OCI-LY1 (cell line): ENCODE measurements around the gene BMERB1.

Experiments used
- H2AFZ ChIP-seq: fragments of 200-600 bp; sonication (generic), shearing (Covaris generic); 2 replicates; pipeline ENCODE4 v1.6.0; 2014; ENCODE audit warnings: antibody characterized with exemption, mild to moderate bottlenecking, low read length
- H3F3A ChIP-seq: fragments of 200-600 bp; sonication (generic), shearing (Covaris generic); 2 replicates; pipeline ENCODE4 v1.6.0; 2014; ENCODE audit warnings: mild to moderate bottlenecking, antibody characterized with exemption, low read length, moderate library complexity; ENCODE audit not compliant: insufficient read depth
- H3K27ac ChIP-seq: fragments of 200-600 bp; sonication (generic); 2 replicates; pipeline ENCODE4 v1.5.1; 2014; ENCODE audit warnings: low read length, mixed run types, mild to moderate bottlenecking, low read depth; ENCODE audit not compliant: poor library complexity, severe bottlenecking
- H3K27me3 ChIP-seq: fragments of 200-600 bp; sonication (generic); 2 replicates; pipeline ENCODE4 v1.6.0; 2014; ENCODE audit warnings: antibody characterized with exemption, mild to moderate bottlenecking, low read length, moderate library complexity; ENCODE audit not compliant: insufficient read depth
- H3K36me3 ChIP-seq: fragments of 200-600 bp; sonication (generic); 2 replicates; pipeline ENCODE4 v1.6.1; 2014; ENCODE audit warnings: mild to moderate bottlenecking, antibody characterized with exemption, low read length, moderate library complexity, mixed read lengths; ENCODE audit not compliant: insufficient read depth
- H3K4me1 ChIP-seq: fragments of 200-600 bp; sonication (generic); 2 replicates; pipeline ENCODE4 v1.5.1; 2014; ENCODE audit warnings: mild to moderate bottlenecking, low read length, moderate library complexity; ENCODE audit not compliant: insufficient read depth, severe bottlenecking
- H3K4me2 ChIP-seq: fragments of 200-600 bp; sonication (generic), shearing (Covaris generic); 2 replicates; pipeline ENCODE4 v1.6.1; 2014; ENCODE audit warnings: low read length
- H3K4me3 ChIP-seq: fragments of 200-600 bp; sonication (generic); 2 replicates; pipeline ENCODE4 v1.5.1; 2014; ENCODE audit warnings: low read length, low read depth, mild to moderate bottlenecking, mixed read lengths; ENCODE audit not compliant: poor library complexity, severe bottlenecking
- H3K79me2 ChIP-seq: fragments of 200-600 bp; shearing (Covaris generic); 2 replicates; pipeline ENCODE4 v1.6.1; 2016; ENCODE audit warnings: mixed run types, low read length, mixed read lengths; ENCODE audit not compliant: insufficient read depth
- H3K9ac ChIP-seq: fragments of 200-600 bp; sonication (generic), shearing (Covaris generic); 2 replicates; pipeline ENCODE4 v1.6.1; 2014; ENCODE audit warnings: mild to moderate bottlenecking, low read length, mixed read lengths
- H3K9me2 ChIP-seq: fragments of 200-600 bp; sonication (generic), shearing (Covaris generic); 2 replicates; pipeline ENCODE4 v1.6.1; 2014; ENCODE audit warnings: low read depth, mild to moderate bottlenecking, low read length, mixed read lengths
- H3K9me3 ChIP-seq: fragments of 200-600 bp; shearing (Covaris generic); 2 replicates; pipeline ENCODE4 v1.6.1; 2014; ENCODE audit warnings: low read length, mixed read lengths
- H4K20me1 ChIP-seq: fragments of 200-600 bp; sonication (generic), shearing (Covaris generic); 2 replicates; pipeline ENCODE4 v1.6.0; 2016; ENCODE audit warnings: mild to moderate bottlenecking, low read length; ENCODE audit not compliant: insufficient read depth
- EZH2 ChIP-seq: fragments of 200-600 bp; sonication (generic), shearing (Covaris generic); IDR thresholded peaks from 2 replicates; pipeline ENCODE4 v1.8.0; 2017; ENCODE audit warnings: borderline replicate concordance, mixed run types, mild to moderate bottlenecking, antibody characterized with exemption, low read length, moderate library complexity, mixed read lengths
- TF ChIP-seq, protein P1 (sequence below): fragments of 200-600 bp; sonication (generic), shearing (Covaris generic); IDR thresholded peaks from 2 replicates; pipeline ENCODE4 v1.5.1; 2017; ENCODE audit warnings: mild to moderate bottlenecking, antibody characterized with exemption, low read length, moderate library complexity, mixed read lengths

The BMERB1 gene

GRCh38 chr16:15575293-15576049 is 141.1 kb downstream of the BMERB1 start:
- Histone ChIP-seq H3K4me3 (no peak overlapping the region), H3K27me3 (peaks cover 5% of the 10 kb centered on the region), H3K36me3 (no peaks in the 10 kb centered on the region; the same call in 1 of the 2 replicates), H3K4me2 (no peak overlapping the region), H3F3A (no peaks in the 10 kb centered on the region), H3K9me3 (no peaks in the 10 kb centered on the region), H3K9me2 (no peaks in the 10 kb centered on the region), H2AFZ (no peak overlapping the region), H3K9ac (no peak overlapping the region), H4K20me1 (no peaks in the 10 kb centered on the region), H3K79me2 (no peaks in the 10 kb centered on the region), H3K27ac (no peak overlapping the region), H3K4me1 (no peaks in the 10 kb centered on the region)
- no peak for TF ChIP-seq EZH2

GRCh38 chr16:15576960-15577958 is 142.9 kb downstream of the BMERB1 start:
- no peak overlapping the region for H3K27ac ChIP-seq
- TF ChIP-seq, protein P1, sequence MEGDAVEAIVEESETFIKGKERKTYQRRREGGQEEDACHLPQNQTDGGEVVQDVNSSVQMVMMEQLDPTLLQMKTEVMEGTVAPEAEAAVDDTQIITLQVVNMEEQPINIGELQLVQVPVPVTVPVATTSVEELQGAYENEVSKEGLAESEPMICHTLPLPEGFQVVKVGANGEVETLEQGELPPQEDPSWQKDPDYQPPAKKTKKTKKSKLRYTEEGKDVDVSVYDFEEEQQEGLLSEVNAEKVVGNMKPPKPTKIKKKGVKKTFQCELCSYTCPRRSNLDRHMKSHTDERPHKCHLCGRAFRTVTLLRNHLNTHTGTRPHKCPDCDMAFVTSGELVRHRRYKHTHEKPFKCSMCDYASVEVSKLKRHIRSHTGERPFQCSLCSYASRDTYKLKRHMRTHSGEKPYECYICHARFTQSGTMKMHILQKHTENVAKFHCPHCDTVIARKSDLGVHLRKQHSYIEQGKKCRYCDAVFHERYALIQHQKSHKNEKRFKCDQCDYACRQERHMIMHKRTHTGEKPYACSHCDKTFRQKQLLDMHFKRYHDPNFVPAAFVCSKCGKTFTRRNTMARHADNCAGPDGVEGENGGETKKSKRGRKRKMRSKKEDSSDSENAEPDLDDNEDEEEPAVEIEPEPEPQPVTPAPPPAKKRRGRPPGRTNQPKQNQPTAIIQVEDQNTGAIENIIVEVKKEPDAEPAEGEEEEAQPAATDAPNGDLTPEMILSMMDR, result no peak
- TF ChIP-seq EZH2, result no peak
- no peaks in the 10 kb centered on the region for H3K9me3 ChIP-seq
- H3K9me2 ChIP-seq, result no peaks in the 10 kb centered on the region
- H3K4me3 ChIP-seq, result no peak overlapping the region
- no peak overlapping the region for H3K9ac ChIP-seq
- H3K79me2 ChIP-seq, result no peaks in the 10 kb centered on the region
- H3K36me3 ChIP-seq, result no peaks in the 10 kb centered on the region; the same call in 1 of the 2 replicates
- no peaks in the 10 kb centered on the region for H4K20me1 ChIP-seq
- no peaks in the 10 kb centered on the region for H3F3A ChIP-seq
- no peak overlapping the region for H2AFZ ChIP-seq
- no peaks in the 10 kb centered on the region; the same call in 1 of the 2 replicates for H3K27me3 ChIP-seq
- no peak overlapping the region for H3K4me2 ChIP-seq
- no peaks in the 10 kb centered on the region for H3K4me1 ChIP-seq

GRCh38 chr16:15578824-15579223 is 144.4 kb downstream of the BMERB1 start:
- H4K20me1 ChIP-seq, result no peaks in the 10 kb centered on the region
- no peaks in the 10 kb centered on the region for H3K9me2 ChIP-seq
- H3K27ac ChIP-seq, result no peak overlapping the region
- no peak overlapping the region for H3K4me2 ChIP-seq
- no peak overlapping the region for H3K4me3 ChIP-seq
- no peaks in the 10 kb centered on the region; the same call in 1 of the 2 replicates for H3K36me3 ChIP-seq
- no peaks in the 10 kb centered on the region; the same call in 1 of the 2 replicates for H3K27me3 ChIP-seq
- no peak overlapping the region for H2AFZ ChIP-seq
- TF ChIP-seq EZH2, result no peak
- TF ChIP-seq, protein P1, result no peak
- H3K79me2 ChIP-seq, result no peaks in the 10 kb centered on the region
- H3F3A ChIP-seq, result no peaks in the 10 kb centered on the region
- H3K4me1 ChIP-seq, result no peaks in the 10 kb centered on the region
- no peak overlapping the region for H3K9ac ChIP-seq
- H3K9me3 ChIP-seq, result no peaks in the 10 kb centered on the region
